SU-DHL-6 (cell line): ENCODE measurements around the gene HDAC5.

Experiments used
- H2AFZ ChIP-seq: fragments of 200-600 bp; sonication (generic); 2 replicates; pipeline ENCODE4 v1.6.1; 2014; ENCODE audit warnings: low read depth, mild to moderate bottlenecking, moderate library complexity, mixed read lengths, antibody characterized with exemption, low read length; ENCODE audit not compliant: severe bottlenecking
- H3F3A ChIP-seq: fragments of 200-600 bp; shearing (Covaris generic); 2 replicates; pipeline ENCODE4 v1.6.0; 2016; ENCODE audit warnings: antibody characterized with exemption, mild to moderate bottlenecking; ENCODE audit not compliant: insufficient read depth
- H3K27ac ChIP-seq: fragments of 200-600 bp; sonication (generic); 2 replicates; pipeline ENCODE4 v1.5.1; 2016; ENCODE audit warnings: low read depth, mild to moderate bottlenecking, low read length, moderate library complexity, mixed read lengths
- H3K27me3 ChIP-seq: fragments of 200-600 bp; sonication (generic), shearing (Covaris generic); 2 replicates; pipeline ENCODE4 v1.6.0; 2014; ENCODE audit warnings: mild to moderate bottlenecking, low read length
- H3K36me3 ChIP-seq: fragments of 200-600 bp; sonication (generic); 2 replicates; pipeline ENCODE4 v1.6.1; 2014; ENCODE audit warnings: mild to moderate bottlenecking, low read length, mixed read lengths
- H3K4me2 ChIP-seq: fragments of 300-600, 200-600 bp; shearing (Covaris generic), sonication (generic); 2 replicates; pipeline ENCODE4 v1.6.0; 2014; ENCODE audit warnings: low read length, low read depth, mild to moderate bottlenecking; ENCODE audit not compliant: poor library complexity, severe bottlenecking
- H3K4me3 ChIP-seq: fragments of 200-600 bp; sonication (generic); 2 replicates; pipeline ENCODE4 v1.5.1; 2014; ENCODE audit warnings: antibody characterized with exemption, low read length, mild to moderate bottlenecking, mixed read lengths; ENCODE audit not compliant: insufficient read depth, poor library complexity, severe bottlenecking
- H3K79me2 ChIP-seq: fragments of 200-600 bp; sonication (generic); 2 replicates; pipeline ENCODE4 v1.6.1; 2014; ENCODE audit warnings: mild to moderate bottlenecking, low read length, moderate library complexity; ENCODE audit not compliant: insufficient read depth
- H3K9ac ChIP-seq: fragments of 200-600 bp; sonication (generic); 2 replicates; pipeline ENCODE4 v1.7.0; 2014; ENCODE audit warnings: mild to moderate bottlenecking, low read length
- H3K9me2 ChIP-seq: fragments of 200-600 bp; sonication (generic); replicated peaks from 2 replicates; pipeline ENCODE4 v1.6.1; 2014; ENCODE audit warnings: low read length; ENCODE audit not compliant: insufficient read depth
- H3K9me3 ChIP-seq: fragments of 200-600 bp; sonication (generic); 2 replicates; pipeline ENCODE4 v1.6.1; 2014; ENCODE audit warnings: low read length, mixed read lengths; ENCODE audit not compliant: insufficient read depth
- H4K20me1 ChIP-seq: fragments of 200-600 bp; sonication (generic); 2 replicates; pipeline ENCODE4 v1.6.1; 2014; ENCODE audit warnings: low read depth, mild to moderate bottlenecking, antibody characterized with exemption, low read length, moderate library complexity, mixed read lengths
- CTCF ChIP-seq: fragments of 200-600 bp; sonication (generic); IDR thresholded peaks from one replicate; pipeline ENCODE4 v1.5.1; 2017; ENCODE audit warnings: antibody characterized with exemption, mild to moderate bottlenecking, low read length, moderate library complexity; ENCODE audit not compliant: insufficient read depth, poor library complexity, severe bottlenecking
- EZH2phosphoT487 ChIP-seq: fragments of 200-600 bp; sonication (generic), shearing (Covaris generic); conservative IDR thresholded peaks from 2 replicates; pipeline ENCODE4 v1.6.1; 2018; ENCODE audit warnings: mild to moderate bottlenecking, antibody characterized with exemption, low read length, moderate library complexity, mixed read lengths

Gene HDAC5

DNA sequence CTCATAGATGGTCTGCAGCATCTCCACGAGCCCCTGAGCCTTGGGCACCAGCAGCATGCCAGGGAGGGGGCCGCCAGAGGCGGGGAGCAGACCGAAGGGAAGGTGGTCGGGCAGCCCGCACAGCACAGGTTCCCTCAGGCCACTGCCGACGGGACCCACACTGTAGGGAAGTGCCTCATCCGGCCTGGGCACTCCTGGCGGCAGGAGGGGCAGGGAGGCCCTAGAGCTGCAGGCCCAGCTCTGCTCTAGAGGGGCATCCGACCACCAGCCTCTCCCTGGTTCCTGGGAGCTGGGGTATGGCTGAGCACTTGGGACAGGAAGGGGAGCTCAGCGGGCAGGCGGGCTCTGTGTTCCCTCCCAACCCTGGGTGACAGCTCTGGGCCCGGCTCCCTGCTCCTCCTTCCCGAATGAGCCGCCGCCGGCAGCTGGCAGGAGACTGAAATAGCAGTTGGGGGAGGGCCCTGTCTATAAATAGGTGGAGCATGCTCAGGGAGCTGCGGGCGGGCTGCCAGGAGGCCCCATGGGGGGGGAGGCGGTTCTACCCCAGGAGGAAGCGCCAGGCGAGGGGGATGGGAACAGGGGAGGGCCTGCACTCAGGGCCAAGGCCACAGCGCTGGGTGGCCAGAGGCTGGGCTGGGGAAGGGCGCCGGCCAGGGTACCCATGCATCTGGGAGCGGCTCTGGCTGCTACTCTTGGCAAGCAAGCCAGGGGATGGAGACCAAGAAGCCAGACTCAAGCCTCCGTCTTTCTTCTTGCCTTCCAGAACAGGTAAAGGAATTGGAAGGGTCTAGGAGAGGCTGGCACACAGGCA, 12.4 kb downstream of the HDAC5 start:
- Histone ChIP-seq H2AFZ (no peak overlapping the region), H3K9me2 (no peaks in the 10 kb centered on the region), H3F3A (no peaks in the 10 kb centered on the region), H3K4me3 (no peak overlapping the region), H3K27ac (no peak overlapping the region), H3K9ac (no peak overlapping the region), H3K79me2 (no peaks in the 10 kb centered on the region), H3K9me3 (no peaks in the 10 kb centered on the region), H4K20me1 (no peaks in the 10 kb centered on the region), H3K36me3 (no peaks in the 10 kb centered on the region), H3K4me2 (no peak overlapping the region), H3K27me3 (no peaks in the 10 kb centered on the region)
- TF ChIP-seq EZH2phosphoT487 (no peak), CTCF (no peak)

- Histone ChIP-seq H3F3A (no peaks in the 10 kb centered on the region), H3K9me2 (no peaks in the 10 kb centered on the region), H3K27ac (no peak overlapping the region), H3K36me3 (no peaks in the 10 kb centered on the region), H3K27me3 (no peaks in the 10 kb centered on the region), H3K4me3 (no peak overlapping the region), H3K4me2 (no peak overlapping the region), H2AFZ (no peak overlapping the region), H3K9me3 (no peaks in the 10 kb centered on the region), H3K9ac (no peak overlapping the region), H4K20me1 (no peaks in the 10 kb centered on the region), H3K79me2 (no peaks in the 10 kb centered on the region)
- no peak for TF ChIP-seq CTCF
- TF ChIP-seq EZH2phosphoT487: no peak
Observed at GRCh38 chr17:44110011-44110686, 13.3 kb downstream of the HDAC5 start.

DNA sequence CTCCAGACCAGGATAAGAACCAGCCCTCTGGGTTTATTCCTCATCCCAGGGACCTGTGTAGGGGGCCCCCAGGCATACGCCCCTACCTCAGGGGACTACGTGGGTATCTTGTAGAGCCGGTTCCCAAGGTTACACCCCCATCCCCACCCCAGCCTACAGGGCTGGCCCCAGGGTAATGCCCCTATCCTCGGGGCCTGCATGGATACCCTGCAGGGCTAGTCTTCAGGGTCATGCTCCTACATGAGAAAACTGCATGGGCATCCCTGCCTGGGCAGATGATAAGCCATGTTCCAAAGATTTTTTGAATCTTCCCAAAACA, 14.2 kb downstream of the HDAC5 start:
- no peaks in the 10 kb centered on the region for H3K36me3 ChIP-seq
- H3K79me2 ChIP-seq: no peaks in the 10 kb centered on the region
- H3K4me2 ChIP-seq: no peak overlapping the region
- no peaks in the 10 kb centered on the region for H3K9me2 ChIP-seq
- no peaks in the 10 kb centered on the region for H3K9me3 ChIP-seq
- no peaks in the 10 kb centered on the region for H4K20me1 ChIP-seq
- no peaks in the 10 kb centered on the region for H3K27me3 ChIP-seq
- H3F3A ChIP-seq: no peaks in the 10 kb centered on the region
- no peak overlapping the region for H3K27ac ChIP-seq
- no peak for TF ChIP-seq CTCF
- no peak for TF ChIP-seq EZH2phosphoT487
- H3K9ac ChIP-seq: no peak overlapping the region
- no peak overlapping the region for H3K4me3 ChIP-seq
- H2AFZ ChIP-seq: no peak overlapping the region
